Activated CD8-positive, alpha-beta memory T cell treated with anti-CD3 and anti-CD28 coated beads, Interleukin-2, amount 50 U/mL, for 24 hours (primary cell): Measurements from ENCODE around the gene UGT2A3.

Source experiments
- DNase-seq: peaks from one replicate; pipeline ENCODE4 v3.0.0-alpha.2; 2020; ENCODE audit errors: extremely low read depth

Gene UGT2A3

DNA sequence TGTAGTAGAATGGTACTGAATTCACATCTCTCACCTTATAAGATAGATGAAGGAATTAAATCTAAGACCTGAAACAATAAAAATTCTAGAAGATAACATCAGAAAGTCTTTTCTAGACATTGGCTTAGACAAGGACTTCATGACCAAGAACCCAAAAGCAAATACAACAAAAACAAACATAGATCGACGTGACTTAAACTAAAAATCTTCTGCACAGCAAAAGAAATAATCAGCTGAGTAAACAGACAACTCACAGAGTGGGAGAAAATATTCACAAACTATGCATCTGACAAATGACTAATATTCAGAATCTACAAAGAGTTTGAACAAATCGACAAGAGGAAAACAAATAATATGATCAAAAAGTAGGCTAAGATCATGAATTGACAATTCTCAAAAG, 38.8 kb downstream of the UGT2A3 start:
- DNase-seq: no peak

DNA sequence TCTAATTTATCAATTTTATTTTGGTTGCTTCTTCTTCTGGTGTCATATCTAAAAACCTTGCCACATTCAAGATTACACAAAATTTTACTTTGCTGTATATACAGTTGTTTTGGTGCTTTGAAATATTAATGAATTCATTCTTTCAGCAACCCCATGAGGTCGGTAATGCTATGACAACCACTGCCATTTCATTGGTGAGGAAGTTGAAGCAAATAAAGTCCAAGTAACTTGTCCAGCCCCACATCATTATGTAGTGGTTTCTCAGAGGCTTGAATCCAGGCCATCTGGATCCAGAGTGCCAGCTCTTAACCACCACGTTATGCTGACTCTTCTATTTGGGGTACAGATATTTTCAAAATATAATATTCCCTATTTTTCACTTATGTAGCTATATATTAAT, 42.2 kb downstream of the UGT2A3 start:
- no peak for DNase-seq

DNA sequence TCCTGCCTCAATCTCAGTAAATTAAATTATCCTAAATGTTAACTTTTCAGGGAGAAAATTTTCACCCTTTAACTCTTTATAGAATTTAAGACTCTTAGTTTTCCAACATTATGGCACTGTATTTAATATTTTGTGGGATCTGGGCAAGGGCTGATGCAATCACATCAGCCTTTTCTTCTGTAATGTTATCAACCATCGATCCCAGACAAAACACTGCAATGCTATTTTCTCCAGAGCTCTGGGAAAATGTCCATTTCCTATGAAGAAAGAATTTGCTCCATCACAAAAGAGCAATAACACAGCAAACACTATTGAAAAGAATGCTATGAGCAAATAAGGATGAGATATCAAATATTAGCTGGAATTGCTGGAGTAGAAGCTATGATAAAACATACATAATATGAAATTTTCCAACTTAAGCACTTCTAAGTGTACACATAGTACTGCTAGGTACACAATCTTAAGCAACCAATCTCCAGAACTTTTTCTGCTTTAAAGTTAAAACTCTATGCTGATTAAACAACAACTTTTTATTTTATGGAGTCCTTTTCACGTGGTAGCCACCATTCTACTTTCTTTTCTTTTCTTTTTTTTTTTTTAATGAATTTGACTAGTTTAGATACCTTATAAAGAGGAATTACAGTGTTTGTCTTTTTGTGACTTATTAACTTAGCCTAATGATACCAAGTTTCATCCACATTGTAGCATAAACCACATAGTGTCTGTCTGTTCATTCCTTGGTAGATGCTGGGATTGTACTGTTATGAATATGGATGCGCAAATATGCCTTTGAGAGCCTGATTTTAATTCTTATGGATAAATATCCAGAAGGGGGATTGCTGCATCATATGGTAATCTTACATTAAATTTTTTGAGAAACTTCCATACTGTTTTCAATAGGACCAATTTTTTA, 43.6 kb downstream of the UGT2A3 start:
- no peak for DNase-seq

DNA sequence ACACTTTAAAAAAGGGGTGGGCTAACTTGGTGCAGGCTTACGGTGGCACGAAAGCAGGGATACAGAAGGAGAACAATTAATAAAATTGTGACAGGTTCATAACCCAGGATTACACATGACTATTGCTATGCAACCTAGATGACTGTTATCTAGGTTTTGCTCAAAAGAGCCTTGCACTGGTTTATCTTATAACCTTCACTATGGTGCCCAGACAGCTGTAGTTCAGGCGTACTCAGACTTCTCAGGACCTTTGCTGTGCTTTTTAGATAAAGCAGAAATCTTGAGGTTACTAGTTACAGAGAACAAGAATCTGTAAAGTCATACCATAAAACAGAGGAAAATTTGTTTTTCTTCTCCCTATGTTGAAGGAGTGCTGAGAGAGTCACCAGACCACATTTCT, 44.4 kb downstream of the UGT2A3 start:
- DNase-seq: no peak

DNA sequence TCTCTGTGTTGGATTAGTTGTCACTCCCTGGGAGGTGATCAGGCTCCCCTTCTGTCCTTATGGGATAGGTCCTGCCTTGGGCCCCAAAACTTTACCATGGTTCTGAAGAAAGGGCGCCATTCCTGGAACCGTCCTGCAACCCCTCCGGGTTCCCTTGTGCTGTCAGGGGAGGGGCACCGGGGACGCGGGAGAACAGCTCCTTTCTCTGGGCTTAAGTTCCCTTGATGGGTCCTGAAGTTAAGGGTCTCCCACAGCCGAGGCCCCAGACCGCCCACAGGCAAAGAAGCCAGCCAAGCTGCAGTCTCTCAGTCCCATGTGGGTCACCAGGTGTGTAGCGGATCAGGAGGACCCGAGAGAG, 44.8 kb downstream of the UGT2A3 start:
- no peak for DNase-seq

DNA sequence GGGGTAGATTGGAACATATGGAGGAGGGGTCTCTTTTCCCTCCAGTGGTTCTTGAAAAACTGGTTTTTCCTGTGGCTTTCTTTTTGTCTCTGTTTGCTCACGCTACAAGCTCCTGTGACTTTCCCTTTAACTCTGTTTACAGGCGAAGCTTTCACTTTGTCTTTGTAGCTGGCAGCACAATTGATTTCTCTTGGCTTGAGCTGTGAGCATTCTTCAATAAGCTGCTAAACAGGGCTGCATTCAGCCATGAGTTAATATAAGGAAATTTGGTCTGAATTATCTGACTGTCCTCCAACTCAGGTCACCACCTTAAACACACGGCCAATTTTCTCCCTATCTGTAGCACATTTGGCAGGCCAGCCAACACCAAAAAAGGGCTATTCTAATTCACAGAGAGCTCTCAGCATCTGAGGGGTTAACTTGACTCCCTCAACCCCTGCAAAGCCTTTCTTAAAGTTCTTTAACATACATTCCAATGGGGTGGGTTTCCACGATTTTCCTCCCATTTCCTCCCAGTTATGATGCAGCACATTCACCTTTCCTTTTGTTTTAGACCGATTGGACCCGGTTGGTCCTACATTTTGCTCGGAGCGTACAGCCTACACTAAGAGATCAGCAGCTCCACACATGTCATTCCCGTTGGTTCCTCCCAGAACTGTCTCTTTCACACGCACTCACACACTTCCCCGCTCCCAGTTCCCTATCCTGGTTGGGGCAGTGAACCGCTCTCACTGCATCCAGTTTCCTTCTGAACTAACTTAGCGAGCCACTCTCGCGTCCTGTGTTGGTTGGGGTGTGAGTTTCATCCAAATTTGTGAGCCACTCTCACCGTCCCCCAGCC, 45.4 kb downstream of the UGT2A3 start:
- DNase-seq: no peak

DNA sequence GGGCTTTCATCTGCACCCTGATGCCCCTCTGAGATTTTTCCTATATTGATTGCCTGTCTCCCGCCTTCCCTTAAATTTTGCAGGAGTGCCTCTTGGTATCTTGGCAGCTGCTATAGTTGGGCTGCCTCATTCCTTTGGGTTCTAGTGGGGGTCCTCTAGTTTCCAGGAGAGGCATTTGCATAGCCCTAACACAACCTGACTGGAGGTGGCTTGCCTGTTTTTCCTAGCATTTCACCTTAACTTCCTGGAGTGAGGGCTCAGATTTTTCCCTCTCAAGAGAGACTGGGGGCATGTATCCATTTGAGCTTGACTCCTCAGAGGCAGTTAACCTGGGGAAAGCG, 46.0 kb downstream of the UGT2A3 start:
- DNase-seq: no peak

DNA sequence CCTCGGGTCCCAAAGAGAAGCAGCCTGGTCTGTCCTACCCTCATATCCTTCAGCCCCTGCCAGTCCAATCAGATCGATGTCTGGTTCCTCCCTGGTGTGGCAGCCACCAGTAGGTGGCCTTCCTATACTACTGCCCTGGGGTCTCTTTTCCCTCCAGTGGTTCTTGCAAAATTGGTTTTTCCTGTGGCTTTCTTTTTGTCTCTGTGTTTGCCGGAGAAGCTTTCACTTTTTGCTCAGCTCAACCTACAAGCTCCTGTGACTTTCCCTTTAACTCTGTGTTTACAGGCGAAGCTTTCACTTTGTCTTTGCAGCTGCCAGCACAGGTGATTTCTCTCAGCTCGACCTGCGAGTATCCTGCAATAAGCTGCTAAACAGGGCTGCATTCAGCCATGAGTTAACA, 46.8 kb downstream of the UGT2A3 start:
- DNase-seq: no peak

DNA sequence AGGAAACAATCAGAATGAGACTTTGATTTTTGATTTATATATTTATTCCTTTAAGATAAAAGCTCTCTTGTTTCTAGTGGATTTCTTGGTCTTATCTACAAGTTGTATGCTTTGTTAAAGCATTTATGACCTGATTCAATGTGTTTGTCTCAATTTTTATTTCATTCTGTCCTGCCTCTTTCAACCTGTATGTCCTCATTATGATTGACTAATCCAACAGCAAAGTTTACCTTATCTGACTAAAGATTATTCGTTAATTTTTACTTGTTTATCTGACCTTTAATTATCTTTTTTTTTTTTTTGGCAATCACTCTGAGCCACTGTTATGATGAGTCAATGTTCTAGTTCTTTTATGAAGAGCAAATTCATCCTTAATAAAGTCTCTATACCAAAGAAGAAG, 54.9 kb downstream of the UGT2A3 start:
- DNase-seq: no peak

DNA sequence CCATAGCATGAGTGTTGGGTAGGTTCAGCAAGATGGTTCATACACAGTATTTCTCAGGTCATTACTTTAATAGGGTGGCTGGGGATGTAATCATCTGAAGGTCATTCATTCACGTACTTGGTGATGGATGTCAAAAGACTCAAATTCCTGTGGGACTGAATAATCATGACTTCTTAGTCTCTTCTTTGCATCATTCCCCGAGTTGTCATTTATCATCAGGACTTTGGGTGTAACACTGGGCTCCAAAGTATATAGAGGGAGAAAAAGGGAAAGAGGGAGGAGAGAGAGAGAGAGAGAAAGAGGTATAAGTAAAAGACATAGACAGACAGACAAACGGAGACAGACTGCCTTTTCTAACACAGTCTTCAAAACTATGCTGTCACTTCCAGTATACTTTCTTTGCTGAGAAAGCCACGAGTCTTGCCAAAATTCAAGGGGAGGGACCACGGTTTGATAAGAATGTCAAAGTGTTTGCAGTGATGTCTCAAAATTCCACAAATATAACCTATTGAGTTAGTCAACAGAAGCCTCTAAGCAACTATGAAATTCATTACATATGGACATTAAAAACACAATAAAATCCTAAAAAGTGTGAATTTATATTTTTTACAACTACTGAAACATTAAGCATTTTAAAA, 55.9 kb downstream of the UGT2A3 start:
- no peak for DNase-seq

DNA sequence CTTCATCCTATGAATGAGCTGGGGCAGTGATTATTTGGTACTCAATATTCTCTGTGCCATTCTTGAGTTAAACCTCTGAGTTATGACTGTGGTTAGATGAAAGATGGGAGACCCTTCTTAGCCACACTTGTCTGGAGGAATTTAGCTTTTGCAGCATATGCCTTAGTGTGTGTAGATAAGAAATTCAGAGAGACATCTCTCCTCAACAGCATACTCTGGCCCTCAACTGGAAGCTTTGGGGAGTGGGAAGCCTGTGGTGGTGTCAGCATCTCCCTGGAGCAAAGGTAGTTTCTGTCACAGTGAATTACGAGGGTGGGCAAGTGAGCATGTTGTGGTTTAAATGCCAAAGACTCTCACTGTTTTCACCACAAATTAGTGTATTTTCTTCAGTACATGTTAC, 58.7 kb downstream of the UGT2A3 start:
- no peak for DNase-seq

DNA sequence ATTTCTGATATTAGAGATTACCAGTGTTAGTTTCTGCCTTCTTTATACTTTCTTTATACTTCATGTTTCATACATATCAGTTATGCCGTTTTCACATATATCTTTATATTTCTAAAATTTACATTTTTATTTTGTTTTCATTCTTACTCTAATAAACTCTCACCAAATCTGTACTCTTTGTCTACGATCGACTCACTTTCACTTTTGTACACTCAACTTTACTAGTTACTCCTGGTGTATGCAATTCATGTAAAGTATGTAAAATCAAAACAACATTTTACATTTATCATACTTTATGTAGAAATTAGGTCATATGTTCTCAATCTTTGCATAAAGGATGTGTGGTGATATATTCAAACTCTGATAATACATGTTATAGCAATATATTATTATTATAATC, 59.9 kb downstream of the UGT2A3 start:
- no peak for DNase-seq

DNA sequence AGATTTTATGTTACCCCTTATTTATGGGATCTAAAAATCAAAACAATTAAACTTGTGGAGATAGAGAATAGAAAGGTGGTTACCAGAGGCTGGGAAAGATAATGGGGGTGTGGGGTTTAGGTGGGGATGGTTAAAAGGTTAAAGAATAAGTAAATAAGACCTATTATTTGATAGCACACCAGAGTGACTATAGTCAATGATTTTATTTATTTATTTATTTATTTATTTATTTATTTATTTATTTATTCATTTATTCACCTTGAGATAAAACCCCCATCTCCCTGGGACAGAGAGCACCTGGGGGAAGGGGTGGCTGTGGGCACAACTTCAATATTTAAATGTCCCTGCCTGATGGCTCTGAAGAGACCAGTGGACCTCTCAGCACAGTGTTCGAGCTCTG, 66.1 kb downstream of the UGT2A3 start:
- DNase-seq: no peak

DNA sequence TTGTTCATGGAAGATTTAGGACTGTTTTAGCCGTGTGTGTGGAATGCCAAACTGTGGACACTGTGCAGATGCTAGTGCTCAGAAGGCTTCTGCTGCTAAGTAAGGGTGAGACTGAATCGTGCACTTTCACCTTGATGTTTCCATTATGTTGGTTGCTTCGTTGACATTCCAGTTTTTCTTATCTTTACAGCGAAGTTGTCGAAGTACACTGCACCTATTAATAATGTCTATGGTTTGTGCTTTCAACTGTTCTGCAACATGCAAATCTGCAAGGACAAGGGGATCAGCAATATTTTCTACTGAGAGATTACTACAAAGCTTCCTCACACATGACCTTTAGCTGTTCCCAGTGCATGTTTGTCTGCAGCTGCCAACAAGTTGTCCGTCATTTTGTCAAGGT, 67.7 kb downstream of the UGT2A3 start:
- DNase-seq: no peak
